Breast epithelium (tissue), 3 donors: ENCODE results near the gene OR2A2.

Experiments
- POLR2A ChIP-seq: fragments of 450-650 bp; IDR thresholded peaks from one replicate; pipeline ENCODE4 v1.6.1; 2016; ENCODE audit warnings: antibody characterized with exemption, mild to moderate bottlenecking, moderate library complexity
- TF ChIP-seq, protein P1 (sequence below), 3 donors: fragments of 450-650 bp; IDR thresholded peaks; one replicate each; pipeline ENCODE4 v1.5.1; 2016 to 2017; ENCODE audit warnings: antibody characterized with exemption in 3 of 3, mild to moderate bottlenecking in 3 of 3, moderate library complexity in 3 of 3

DNA sequence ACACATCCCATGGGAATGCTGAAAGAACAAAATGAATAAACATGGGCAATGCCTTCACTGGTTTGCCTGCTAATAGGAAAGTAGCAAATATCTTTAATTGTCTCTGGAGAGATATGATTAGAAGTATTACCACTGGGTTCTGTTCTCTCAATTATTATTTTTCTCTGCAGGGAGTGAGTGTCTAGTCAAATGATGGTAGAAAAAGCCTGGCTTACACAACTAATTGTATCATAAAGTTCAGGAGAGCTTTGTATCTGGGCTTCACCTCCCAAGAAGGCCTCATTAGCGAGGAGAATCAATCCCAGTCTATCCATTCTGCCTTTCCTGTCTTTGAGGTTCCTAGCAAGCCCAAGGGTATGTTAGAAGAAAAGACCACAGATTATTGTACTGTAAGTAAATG is 13.5 kb downstream of the OR2A2 start, which contains the start of gene OR2A14:
- TF ChIP-seq, protein P1, sequence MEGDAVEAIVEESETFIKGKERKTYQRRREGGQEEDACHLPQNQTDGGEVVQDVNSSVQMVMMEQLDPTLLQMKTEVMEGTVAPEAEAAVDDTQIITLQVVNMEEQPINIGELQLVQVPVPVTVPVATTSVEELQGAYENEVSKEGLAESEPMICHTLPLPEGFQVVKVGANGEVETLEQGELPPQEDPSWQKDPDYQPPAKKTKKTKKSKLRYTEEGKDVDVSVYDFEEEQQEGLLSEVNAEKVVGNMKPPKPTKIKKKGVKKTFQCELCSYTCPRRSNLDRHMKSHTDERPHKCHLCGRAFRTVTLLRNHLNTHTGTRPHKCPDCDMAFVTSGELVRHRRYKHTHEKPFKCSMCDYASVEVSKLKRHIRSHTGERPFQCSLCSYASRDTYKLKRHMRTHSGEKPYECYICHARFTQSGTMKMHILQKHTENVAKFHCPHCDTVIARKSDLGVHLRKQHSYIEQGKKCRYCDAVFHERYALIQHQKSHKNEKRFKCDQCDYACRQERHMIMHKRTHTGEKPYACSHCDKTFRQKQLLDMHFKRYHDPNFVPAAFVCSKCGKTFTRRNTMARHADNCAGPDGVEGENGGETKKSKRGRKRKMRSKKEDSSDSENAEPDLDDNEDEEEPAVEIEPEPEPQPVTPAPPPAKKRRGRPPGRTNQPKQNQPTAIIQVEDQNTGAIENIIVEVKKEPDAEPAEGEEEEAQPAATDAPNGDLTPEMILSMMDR (IDR thresholded peaks at IDR 0.05), result no peak
- TF ChIP-seq POLR2A, result no peak
